ENCODE results near the gene MKLN1. TPM values are rescaled to one million over a fixed set of nuclear protein-coding genes. Genes with fewer than 3 reads are reported as not detected.

Gene MKLN1
- polyA plus RNA-seq, 1 donor from 2014 or later, result 15.9 TPM

GRCh38 chr7:131483586-131483985 is 155.9 kb downstream of the MKLN1 start:
- Histone ChIP-seq H3K9me3 (ENCODE audit: low read length) (no peaks in the 10 kb centered on the region), H3K9me2 (ENCODE audit: insufficient read depth, low read length) (no peaks in the 10 kb centered on the region), H4K20me1 (ENCODE audit: insufficient read depth) (no peaks in the 10 kb centered on the region), H3K36me3 (ENCODE audit: insufficient read depth, low read length) (no peaks in the 10 kb centered on the region), H3K4me2 (ENCODE audit: low read length) (no peak overlapping the region), H2AFZ (ENCODE audit: low read depth, low read length) (no peak overlapping the region), H3K9ac (ENCODE audit: low read length) (no peak overlapping the region), H3K27ac (ENCODE audit: low read length) (no peak overlapping the region), H3K79me2 (replicated peaks; ENCODE audit: insufficient read depth, low read length) (no peaks in the 10 kb centered on the region), H3K4me3 (ENCODE audit: low read length) (no peak overlapping the region), H3K27me3 (ENCODE audit: insufficient read depth, low read depth, low read length) (no peaks in the 10 kb centered on the region), H3F3A (ENCODE audit: insufficient read depth, low read length, poor library complexity, severe bottlenecking) (no peaks in the 10 kb centered on the region)
- TF ChIP-seq EP300 (conservative IDR thresholded peaks at IDR 0.05; ENCODE audit: poor library complexity, severe bottlenecking) (no peak), POLR2AphosphoS5 (IDR thresholded peaks at IDR 0.05) (no peak)
- TF ChIP-seq, protein P1, sequence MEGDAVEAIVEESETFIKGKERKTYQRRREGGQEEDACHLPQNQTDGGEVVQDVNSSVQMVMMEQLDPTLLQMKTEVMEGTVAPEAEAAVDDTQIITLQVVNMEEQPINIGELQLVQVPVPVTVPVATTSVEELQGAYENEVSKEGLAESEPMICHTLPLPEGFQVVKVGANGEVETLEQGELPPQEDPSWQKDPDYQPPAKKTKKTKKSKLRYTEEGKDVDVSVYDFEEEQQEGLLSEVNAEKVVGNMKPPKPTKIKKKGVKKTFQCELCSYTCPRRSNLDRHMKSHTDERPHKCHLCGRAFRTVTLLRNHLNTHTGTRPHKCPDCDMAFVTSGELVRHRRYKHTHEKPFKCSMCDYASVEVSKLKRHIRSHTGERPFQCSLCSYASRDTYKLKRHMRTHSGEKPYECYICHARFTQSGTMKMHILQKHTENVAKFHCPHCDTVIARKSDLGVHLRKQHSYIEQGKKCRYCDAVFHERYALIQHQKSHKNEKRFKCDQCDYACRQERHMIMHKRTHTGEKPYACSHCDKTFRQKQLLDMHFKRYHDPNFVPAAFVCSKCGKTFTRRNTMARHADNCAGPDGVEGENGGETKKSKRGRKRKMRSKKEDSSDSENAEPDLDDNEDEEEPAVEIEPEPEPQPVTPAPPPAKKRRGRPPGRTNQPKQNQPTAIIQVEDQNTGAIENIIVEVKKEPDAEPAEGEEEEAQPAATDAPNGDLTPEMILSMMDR (IDR thresholded peaks at IDR 0.05; ENCODE audit: poor library complexity, severe bottlenecking), result no peak

DNA sequence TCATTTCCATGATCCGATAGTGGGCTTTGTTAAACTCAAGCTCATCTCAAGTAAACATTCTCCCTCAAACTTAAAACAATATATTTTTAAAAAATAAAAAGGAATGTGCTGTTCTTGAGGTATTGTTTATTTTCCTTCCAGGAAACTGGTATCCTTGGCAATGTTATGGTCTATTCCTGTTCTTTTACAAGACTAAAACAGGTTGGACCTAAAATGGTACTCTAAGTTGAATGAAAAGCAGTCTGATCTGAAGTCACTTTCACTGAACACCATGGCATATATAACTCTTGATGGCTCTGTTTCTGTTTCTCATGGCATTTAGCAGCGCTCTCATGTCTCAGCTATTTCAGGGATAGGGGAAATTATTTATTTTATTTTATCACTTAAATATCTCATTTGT is 158.7 kb downstream of the MKLN1 start:
- Histone ChIP-seq H2AFZ (ENCODE audit: low read depth, low read length) (no peak overlapping the region), H3K9me3 (ENCODE audit: low read length) (no peaks in the 10 kb centered on the region), H3F3A (ENCODE audit: insufficient read depth, low read length, poor library complexity, severe bottlenecking) (no peaks in the 10 kb centered on the region), H3K27me3 (ENCODE audit: insufficient read depth, low read depth, low read length) (no peaks in the 10 kb centered on the region), H3K4me2 (ENCODE audit: low read length) (no peak overlapping the region), H3K4me3 (ENCODE audit: low read length) (no peak overlapping the region), H4K20me1 (ENCODE audit: insufficient read depth) (no peaks in the 10 kb centered on the region), H3K9me2 (ENCODE audit: insufficient read depth, low read length) (no peaks in the 10 kb centered on the region), H3K27ac (ENCODE audit: low read length) (no peak overlapping the region), H3K36me3 (ENCODE audit: insufficient read depth, low read length) (no peaks in the 10 kb centered on the region), H3K79me2 (replicated peaks; ENCODE audit: insufficient read depth, low read length) (no peaks in the 10 kb centered on the region), H3K9ac (ENCODE audit: low read length) (no peak overlapping the region)
- TF ChIP-seq, protein P1 (IDR thresholded peaks at IDR 0.05; ENCODE audit: poor library complexity, severe bottlenecking), result no peak
- TF ChIP-seq POLR2AphosphoS5 (IDR thresholded peaks at IDR 0.05), result no peak
- no peak for TF ChIP-seq EP300 (conservative IDR thresholded peaks at IDR 0.05; ENCODE audit: poor library complexity, severe bottlenecking)
- TF ChIP-seq RAD21 (conservative IDR thresholded peaks at IDR 0.05), result no peak
- no peak for TF ChIP-seq REST (IDR thresholded peaks at IDR 0.05; ENCODE audit: borderline replicate concordance)
- TF ChIP-seq EZH2 (IDR thresholded peaks at IDR 0.05; ENCODE audit: borderline replicate concordance, insufficient read depth, low read length, poor library complexity, severe bottlenecking), result no peak
- no peak for TF ChIP-seq TAF1 (IDR thresholded peaks at IDR 0.05; ENCODE audit: low read depth)
- no peak for TF ChIP-seq MXI1 (conservative IDR thresholded peaks at IDR 0.05; ENCODE audit: poor library complexity, severe bottlenecking)
- TF ChIP-seq SMC3 (conservative IDR thresholded peaks at IDR 0.05; ENCODE audit: poor library complexity), result no peak
